K562 (cell line): ENCODE measurements around the gene SUN5. TPM values are rescaled to one million over a fixed set of nuclear protein-coding genes. Genes with fewer than 3 reads are reported as not detected.

Source experiments
- ATAC-seq: fragments of 200-7000 bp; cut with Tn5 transposase; 3 replicates; pipeline ENCODE4 v1.9.1; 2020; ENCODE audit warnings: moderate library complexity
- BruUV-seq: library from RNA; stranded (reverse); fragments of 400-500 nt; replicated peaks from 2 replicates; lab custom pipeline; 2021; lab: Mats Ljungman, UMichigan
- CTCF ChIA-PET: fragments of 300-600 bp; formaldehyde crosslinking; extraction: SDS; loops from one replicate; lab custom pipeline; 2021; ENCODE audit warnings: low intra/inter-chr PET ratio; lab: Yijun Ruan, JAX
- POLR2A ChIA-PET: fragments of 300-600, 350-650 bp; sonication (Branson Sonifier 250); formaldehyde crosslinking; extraction: SDS; loops from one replicate; lab custom pipeline; 2021; ENCODE audit warnings: antibody characterized with exemption, inconsistent platforms; lab: Yijun Ruan, JAX
- DNase-seq, 4 experiments: peaks; one replicate each; pipeline versions ENCODE4 v3.0.0 to v3.0.0-alpha.2; 2011 to 2018; ENCODE audit warnings: low spot score in 3 of 4, mixed read lengths in 3 of 4; ENCODE audit errors: extremely low read depth in 1 of 4
- FAIRE-seq: peaks from 2 replicates; lab custom pipeline; 2011; peaks lifted over from hg19 to GRCh38; lab: Jason Lieb, UNC
- H2AFZ ChIP-seq: 2 replicates; pipeline ENCODE4 v1.6.0; 2011; ENCODE audit warnings: low read depth, low read length, control low read depth, inconsistent platforms
- H3K27ac ChIP-seq: fragments of 200-600 bp; 3 replicates; pipeline ENCODE4 v1.8.0; 2011; ENCODE audit warnings: low read depth, mild to moderate bottlenecking, control low read depth, inconsistent platforms, low read length, moderate library complexity, mixed read lengths; ENCODE audit errors: extremely low read depth
- H3K27me3 ChIP-seq, 2 experiments: fragments of 300-600 bp in 1 of 2; 2 replicates in 1 of 2; 3 replicates in 1 of 2; pipeline versions ENCODE4 v1.6.0 to v1.8.0; 2011; ENCODE audit warnings: inconsistent platforms in 2 of 2, low read length in 2 of 2, mild to moderate bottlenecking in 1 of 2, mixed read lengths in 1 of 2, moderate library complexity in 1 of 2; ENCODE audit not compliant: control insufficient read depth in 2 of 2, insufficient read depth in 2 of 2
- H3K36me3 ChIP-seq: fragments of 300-600 bp; 3 replicates; pipeline ENCODE4 v1.8.0; 2011; ENCODE audit warnings: mild to moderate bottlenecking, low read length, inconsistent platforms; ENCODE audit not compliant: control insufficient read depth, insufficient read depth
- H3K4me1 ChIP-seq, 2 experiments: fragments of 200-600 bp in 1 of 2; replicated peaks in 1 of 2; 2 replicates in 1 of 2; 3 replicates in 1 of 2; pipeline versions ENCODE4 v1.5.1 to v1.8.0; 2011; ENCODE audit warnings: inconsistent platforms in 2 of 2, low read length in 2 of 2, mild to moderate bottlenecking in 1 of 2, mixed read lengths in 1 of 2, moderate library complexity in 1 of 2; ENCODE audit not compliant: control insufficient read depth in 2 of 2, insufficient read depth in 2 of 2
- H3K4me2 ChIP-seq: 2 replicates; pipeline ENCODE4 v1.6.1; 2011; ENCODE audit warnings: low read length, control low read depth, inconsistent platforms, mixed read lengths; ENCODE audit not compliant: insufficient read depth
- H3K4me3 ChIP-seq: fragments of 200-600 bp; sonication (generic), shearing (Covaris generic); 2 replicates; pipeline ENCODE4 v1.5.1; 2016; ENCODE audit warnings: control low read depth, inconsistent platforms
- H3K79me2 ChIP-seq: fragments of 200-600 bp; 3 replicates; pipeline ENCODE4 v1.8.0; 2011; ENCODE audit warnings: low read length, inconsistent platforms; ENCODE audit not compliant: control insufficient read depth, insufficient read depth
- H3K9ac ChIP-seq, 2 experiments: 2 replicates each; pipeline versions ENCODE4 v1.6.0 to v1.6.1; 2011; ENCODE audit warnings: low read depth in 2 of 2, low read length in 2 of 2, control low read depth in 1 of 2, inconsistent platforms in 1 of 2, mild to moderate bottlenecking in 1 of 2, mixed read lengths in 1 of 2; ENCODE audit not compliant: insufficient read depth in 1 of 2
- H3K9me1 ChIP-seq: one replicate; pipeline ENCODE4 v1.6.0; 2011; ENCODE audit warnings: inconsistent platforms, mild to moderate bottlenecking, low read length, moderate library complexity; ENCODE audit not compliant: control insufficient read depth, insufficient read depth
- H3K9me3 ChIP-seq: replicated peaks from 2 replicates; pipeline ENCODE4 v1.5.1; 2011; ENCODE audit warnings: low read depth, low read length, inconsistent platforms; ENCODE audit not compliant: control insufficient read depth, insufficient read depth
- H4K20me1 ChIP-seq: replicated peaks from 2 replicates; pipeline ENCODE4 v1.6.1; 2011; ENCODE audit warnings: low read length, inconsistent platforms, mixed read lengths; ENCODE audit not compliant: control insufficient read depth, insufficient read depth
- C11orf30 ChIP-seq: fragments of 450-650 bp; IDR thresholded peaks from 2 replicates; pipeline ENCODE4 v1.6.1; 2016; ENCODE audit warnings: low read depth, mild to moderate bottlenecking
- CEBPB ChIP-seq: fragments of 450-650 bp; IDR thresholded peaks from 2 replicates; pipeline ENCODE4 v1.6.1; 2016; ENCODE audit warnings: missing genetic modification characterization, missing compliant biosample characterization
- COPS2 ChIP-seq: fragments of 450-650 bp; conservative IDR thresholded peaks from 2 replicates; pipeline ENCODE4 v1.6.1; 2016; ENCODE audit warnings: mild to moderate bottlenecking, moderate library complexity
- NUFIP1 ChIP-seq: fragments of 450-650 bp; IDR thresholded peaks from 2 replicates; pipeline ENCODE4 v1.6.1; 2018; ENCODE audit not compliant: partially characterized antibody
- PCBP1 ChIP-seq: fragments of 200-400 bp; formaldehyde crosslinking; IDR thresholded peaks from 2 replicates; pipeline ENCODE4 v1.6.1; 2018; ENCODE audit warnings: mild to moderate bottlenecking, low read depth, low read length; ENCODE audit not compliant: poor library complexity, severe bottlenecking
- PHF20 ChIP-seq: fragments of 450-650 bp; IDR thresholded peaks from 2 replicates; pipeline ENCODE4 v1.6.1; 2018; ENCODE audit not compliant: partially characterized antibody
- PTBP1 ChIP-seq: fragments of 200-400 bp; formaldehyde crosslinking; IDR thresholded peaks from 2 replicates; pipeline ENCODE4 v1.6.1; 2017; ENCODE audit warnings: low read depth, low read length
- SREBF2 ChIP-seq: sonication (generic); formaldehyde crosslinking; IDR thresholded peaks from 2 replicates; pipeline ENCODE4 v1.4.0; 2020; ENCODE audit warnings: mild to moderate bottlenecking, missing genetic modification reagents
- WGBS: fragments of 100-300 bp; shearing (Covaris generic); methylation state at CpG from one replicate; pipeline ENCODE4 v1.1.6; 2016; ENCODE audit warnings: low coverage, mixed read lengths; ENCODE audit not compliant: insufficient coverage; ENCODE audit errors: missing lambda C conversion rate; 5-methylcytosine and 5-hydroxymethylcytosine counted together
- in situ Hi-C: fragments of 300-500 bp; cut with MboI; formaldehyde crosslinking; loops from 4 replicates; pipeline ENCODE4 v1.15.0; 2018; ENCODE audit warnings: inconsistent platforms, mixed read lengths
- intact Hi-C: fragments of 100-400 bp; cut with micrococcal nuclease; formaldehyde crosslinking; loops from 2 replicates; pipeline ENCODE4 v1.14.2; 2022
- polyA plus RNA-seq, 8 experiments: library from polyadenylated mRNA; depleted of rRNA in 4 of 8; stranded (reverse) in 5 of 8; unstranded in 3 of 8; fragments of >200 nt; fragmentation: Nextera tagmentation in 2 of 8; fragmentation: Illumina TruSeq in 1 of 8; extraction: Ambion mirVana in 2 of 8; extraction: Trizol in 1 of 8; gene quantifications; 2 replicates each; pipeline versions ENCODE4 v1.2.1 to v1.2.3, GENCODE V29; 2011 to 2014; ENCODE audit warnings: inconsistent platforms in 1 of 8, missing spikeins in 1 of 8
- total RNA-seq, 7 experiments: library from RNA; depleted of rRNA in 6 of 7; stranded (reverse); fragments of >200 nt in 6 of 7; fragmentation: Illumina TruSeq in 2 of 7; extraction: Trizol in 2 of 7; gene quantifications; 2 replicates each; pipeline versions ENCODE4 v1.2.1 to v1.2.3, GENCODE V29; 2011 to 2021; ENCODE audit warnings: low replicate concordance in 1 of 7
- TF ChIP-seq, protein P1 (sequence below): fragments of 450-650 bp; IDR thresholded peaks from one replicate; pipeline ENCODE4 v1.6.1; 2018; ENCODE audit warnings: mild to moderate bottlenecking, moderate library complexity; ENCODE audit not compliant: partially characterized antibody
- TF ChIP-seq, protein P2 (sequence below), 2 experiments: fragments of 450-650 bp; IDR thresholded peaks; 2 replicates each; pipeline ENCODE4 v1.6.1; 2018; ENCODE audit warnings: mild to moderate bottlenecking in 2 of 2, low read depth in 1 of 2; ENCODE audit not compliant: partially characterized antibody in 2 of 2

Gene SUN5
- total and polyA plus RNA-seq, 9 of the 15 experiments (the other 6 are each of a cell fraction or from before 2014, with no cell fraction given), result not detected

DNA sequence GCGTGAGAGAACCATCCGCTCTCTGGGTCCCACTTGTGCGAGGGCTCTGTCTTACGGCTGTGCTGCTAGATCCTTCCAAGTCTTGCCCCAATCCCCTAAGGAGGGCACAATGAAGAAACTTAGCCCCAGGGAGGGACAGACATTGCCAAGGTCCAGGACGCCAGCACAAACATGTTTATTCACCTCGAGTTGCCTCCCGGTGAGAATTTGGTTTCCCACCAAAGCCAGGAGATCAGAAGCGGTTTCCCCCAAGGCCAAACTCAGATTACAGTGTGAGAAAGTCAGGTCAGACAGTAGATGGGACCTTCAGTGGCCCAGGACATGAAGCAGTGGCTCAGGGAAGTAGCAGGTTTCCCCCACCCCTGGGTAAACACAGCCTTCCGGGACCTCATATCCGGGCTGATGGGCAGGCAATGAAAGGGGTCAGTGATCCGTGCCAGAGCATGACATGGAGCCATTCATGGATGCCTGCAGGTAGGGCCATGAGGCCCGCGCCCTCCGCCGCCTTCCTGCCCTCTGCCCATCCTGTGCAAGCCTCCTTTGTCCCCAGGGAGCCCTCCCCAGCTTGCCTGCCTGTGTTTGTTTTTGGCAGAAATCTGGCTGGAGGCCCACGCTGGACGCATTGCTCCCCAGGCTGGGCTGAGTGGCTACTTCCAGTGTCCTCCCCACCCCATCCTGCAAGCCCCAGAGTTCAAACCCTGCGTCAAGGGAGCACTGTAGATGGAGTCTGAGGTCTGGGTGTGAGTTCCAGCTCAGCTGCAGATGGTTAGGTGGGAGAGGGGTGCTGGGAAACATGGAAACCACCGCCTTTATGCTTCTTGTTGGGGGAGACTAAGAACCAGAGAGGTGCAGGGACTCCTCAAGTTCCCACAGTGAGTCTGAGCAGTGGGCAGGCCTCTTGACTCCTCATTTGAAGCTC is 5.2 kb upstream of the SUN5 start:
- Histone ChIP-seq H3K36me3 (no peaks in the 10 kb centered on the region), H3K4me1 (no peaks in the 10 kb centered on the region; a peak in 1 of 5 replicates), H3K9ac (no peak overlapping the region; a peak in 1 of 4 replicates), H3K27ac (no peak overlapping the region), H3K4me3 (no peak overlapping the region), H4K20me1 (no peaks in the 10 kb centered on the region), H3K27me3 (peaks cover 8 to 43% of the 10 kb centered on the region in 2 experiments; a peak in 4 of 5 replicates)
- CTCF ChIA-PET, result no interaction called here
- POLR2A ChIA-PET, result interaction anchor here (1.0 kb wide), 1 partner anchor 250 kb away, joined by 3 read pairs; no protein-coding TSS in a partner anchor
- intact Hi-C loops, result no loop called here
- 1% methylated on average over 18 of the region's 19 CpGs for WGBS
- TF ChIP-seq PCBP1 (no peak), PTBP1 (no peak), NUFIP1 (no peak), COPS2 (no peak), PHF20 (no peak), C11orf30 (no peak), SREBF2 (CRISPR knock-in tag) (no peak), CEBPB (tag) (no peak)
- TF ChIP-seq, protein P1, sequence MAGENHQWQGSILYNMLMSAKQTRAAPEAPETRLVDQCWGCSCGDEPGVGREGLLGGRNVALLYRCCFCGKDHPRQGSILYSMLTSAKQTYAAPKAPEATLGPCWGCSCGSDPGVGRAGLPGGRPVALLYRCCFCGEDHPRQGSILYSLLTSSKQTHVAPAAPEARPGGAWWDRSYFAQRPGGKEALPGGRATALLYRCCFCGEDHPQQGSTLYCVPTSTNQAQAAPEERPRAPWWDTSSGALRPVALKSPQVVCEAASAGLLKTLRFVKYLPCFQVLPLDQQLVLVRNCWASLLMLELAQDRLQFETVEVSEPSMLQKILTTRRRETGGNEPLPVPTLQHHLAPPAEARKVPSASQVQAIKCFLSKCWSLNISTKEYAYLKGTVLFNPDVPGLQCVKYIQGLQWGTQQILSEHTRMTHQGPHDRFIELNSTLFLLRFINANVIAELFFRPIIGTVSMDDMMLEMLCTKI, result no peak
- TF ChIP-seq, protein P2, sequence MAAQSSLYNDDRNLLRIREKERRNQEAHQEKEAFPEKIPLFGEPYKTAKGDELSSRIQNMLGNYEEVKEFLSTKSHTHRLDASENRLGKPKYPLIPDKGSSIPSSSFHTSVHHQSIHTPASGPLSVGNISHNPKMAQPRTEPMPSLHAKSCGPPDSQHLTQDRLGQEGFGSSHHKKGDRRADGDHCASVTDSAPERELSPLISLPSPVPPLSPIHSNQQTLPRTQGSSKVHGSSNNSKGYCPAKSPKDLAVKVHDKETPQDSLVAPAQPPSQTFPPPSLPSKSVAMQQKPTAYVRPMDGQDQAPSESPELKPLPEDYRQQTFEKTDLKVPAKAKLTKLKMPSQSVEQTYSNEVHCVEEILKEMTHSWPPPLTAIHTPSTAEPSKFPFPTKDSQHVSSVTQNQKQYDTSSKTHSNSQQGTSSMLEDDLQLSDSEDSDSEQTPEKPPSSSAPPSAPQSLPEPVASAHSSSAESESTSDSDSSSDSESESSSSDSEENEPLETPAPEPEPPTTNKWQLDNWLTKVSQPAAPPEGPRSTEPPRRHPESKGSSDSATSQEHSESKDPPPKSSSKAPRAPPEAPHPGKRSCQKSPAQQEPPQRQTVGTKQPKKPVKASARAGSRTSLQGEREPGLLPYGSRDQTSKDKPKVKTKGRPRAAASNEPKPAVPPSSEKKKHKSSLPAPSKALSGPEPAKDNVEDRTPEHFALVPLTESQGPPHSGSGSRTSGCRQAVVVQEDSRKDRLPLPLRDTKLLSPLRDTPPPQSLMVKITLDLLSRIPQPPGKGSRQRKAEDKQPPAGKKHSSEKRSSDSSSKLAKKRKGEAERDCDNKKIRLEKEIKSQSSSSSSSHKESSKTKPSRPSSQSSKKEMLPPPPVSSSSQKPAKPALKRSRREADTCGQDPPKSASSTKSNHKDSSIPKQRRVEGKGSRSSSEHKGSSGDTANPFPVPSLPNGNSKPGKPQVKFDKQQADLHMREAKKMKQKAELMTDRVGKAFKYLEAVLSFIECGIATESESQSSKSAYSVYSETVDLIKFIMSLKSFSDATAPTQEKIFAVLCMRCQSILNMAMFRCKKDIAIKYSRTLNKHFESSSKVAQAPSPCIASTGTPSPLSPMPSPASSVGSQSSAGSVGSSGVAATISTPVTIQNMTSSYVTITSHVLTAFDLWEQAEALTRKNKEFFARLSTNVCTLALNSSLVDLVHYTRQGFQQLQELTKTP (IDR thresholded peaks at IDR 0.05; ENCODE audit: low read depth in 1 of 2, partially characterized antibody in 2 of 2), result no peak
- TF ChIP-seq, all 486 proteins: peak for 0
- FAIRE-seq, result no peak
- H3K9me1 ChIP-seq, result no peaks in the 10 kb centered on the region
- BruUV-seq, result no TSS peak
- H3K79me2 ChIP-seq, result no peaks in the 10 kb centered on the region
- ATAC-seq, result no peak
- H3K9me3 ChIP-seq, result peaks cover 4% of the 10 kb centered on the region
- DNase-seq, result no peak
- H2AFZ ChIP-seq, result no peak overlapping the region
- in situ Hi-C loops, result no loop called here
- H3K4me2 ChIP-seq, result no peak overlapping the region
